RCC 7860 (cell line): ENCODE results near the gene ZFP36L2.
"Not testable (repeated sequence)": the region's sequence is repeated elsewhere in the genome, so short reads cannot be mapped to it uniquely, and the experiment has no call there.

Experiments used
- DNase-seq: peaks from one replicate; pipeline ENCODE4 v3.0.0-alpha.2; 2015; ENCODE audit warnings: low spot score
- FAIRE-seq: peaks from 2 replicates; lab custom pipeline; 2012; peaks lifted over from hg19 to GRCh38; lab: Jason Lieb, UNC

ZFP36L2 gene

GRCh38 chr2:43210125-43210466, 16.3 kb downstream of the ZFP36L2 start:
- FAIRE-seq (no peak), DNase-seq (no peak)

DNA sequence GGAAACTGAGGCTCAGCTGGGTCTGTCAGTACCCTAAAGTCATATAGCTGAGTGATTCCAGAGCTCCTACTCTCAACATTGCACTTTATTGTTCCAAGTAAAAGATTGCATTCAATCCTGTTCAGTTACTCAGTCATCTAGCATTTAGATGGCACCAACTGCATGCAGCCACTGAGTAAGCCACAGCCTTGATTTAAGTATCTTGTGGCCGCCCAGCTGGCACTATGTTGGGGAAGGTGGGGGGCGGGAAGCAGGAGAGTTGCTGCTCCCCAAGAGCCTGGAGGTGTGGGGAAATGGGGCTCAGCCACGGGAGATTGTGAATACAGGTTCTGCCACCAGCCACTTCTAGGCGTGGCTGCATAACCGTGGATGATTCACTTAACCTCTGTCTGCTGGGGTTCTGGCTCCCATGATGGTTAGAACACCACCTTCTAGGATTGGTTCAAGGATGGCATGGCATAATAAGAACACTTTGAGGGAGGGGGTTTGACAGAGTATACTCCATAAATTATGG, 17.1 kb downstream of the ZFP36L2 start:
- no peak for FAIRE-seq
- DNase-seq = no peak

GRCh38 chr2:43207553-43208300, 18.7 kb downstream of the ZFP36L2 start:
- FAIRE-seq = no peak
- no peak for DNase-seq

DNA sequence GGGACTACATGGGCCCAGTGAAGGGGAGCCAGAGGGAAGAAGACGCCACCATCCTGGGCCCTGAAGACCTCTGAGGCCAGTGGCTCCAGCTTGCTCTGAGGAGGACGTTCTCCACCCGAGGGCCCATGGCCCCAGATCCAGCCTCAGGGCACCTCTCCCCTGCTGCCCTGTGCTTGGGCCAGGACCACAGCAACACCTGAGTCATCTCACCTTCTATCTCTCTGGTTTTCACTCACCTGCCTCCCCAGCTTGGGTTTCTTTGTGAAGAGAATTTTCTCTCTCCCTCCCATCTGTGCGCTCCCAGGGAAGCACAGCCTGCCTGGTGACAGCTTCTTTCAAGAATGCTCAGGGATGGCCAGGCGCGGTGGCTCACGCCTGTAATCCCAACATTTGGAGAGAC, 19.8 kb downstream of the ZFP36L2 start:
- DNase-seq = no peak
- no peak for FAIRE-seq

- FAIRE-seq (no peak), DNase-seq (no peak)
These were observed 23.0 kb downstream of the ZFP36L2 start for GRCh38 chr2:43203373-43203772.

DNA sequence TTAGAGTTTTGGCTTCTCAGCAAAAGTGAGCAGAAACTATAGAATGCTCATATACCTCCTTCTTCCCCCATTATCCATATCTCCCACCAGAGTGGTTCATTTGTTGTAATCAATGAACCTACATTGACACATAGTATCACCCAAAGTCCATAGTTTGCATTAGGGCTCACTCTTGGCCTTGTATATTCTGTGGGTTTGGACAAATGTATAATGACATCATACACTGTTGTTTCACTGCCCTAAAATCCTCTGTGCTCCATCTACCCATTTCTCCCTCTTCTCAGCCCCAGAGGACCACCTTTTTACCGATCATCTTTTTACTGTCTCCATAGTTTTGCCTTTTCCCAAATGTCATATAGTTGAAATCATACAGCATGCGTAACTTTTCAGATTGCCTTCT, 24.1 kb downstream of the ZFP36L2 start:
- FAIRE-seq = no peak
- DNase-seq = no peak

GRCh38 chr2:43201497-43201896, 24.9 kb downstream of the ZFP36L2 start:
- DNase-seq (no peak), FAIRE-seq (no peak)

DNA sequence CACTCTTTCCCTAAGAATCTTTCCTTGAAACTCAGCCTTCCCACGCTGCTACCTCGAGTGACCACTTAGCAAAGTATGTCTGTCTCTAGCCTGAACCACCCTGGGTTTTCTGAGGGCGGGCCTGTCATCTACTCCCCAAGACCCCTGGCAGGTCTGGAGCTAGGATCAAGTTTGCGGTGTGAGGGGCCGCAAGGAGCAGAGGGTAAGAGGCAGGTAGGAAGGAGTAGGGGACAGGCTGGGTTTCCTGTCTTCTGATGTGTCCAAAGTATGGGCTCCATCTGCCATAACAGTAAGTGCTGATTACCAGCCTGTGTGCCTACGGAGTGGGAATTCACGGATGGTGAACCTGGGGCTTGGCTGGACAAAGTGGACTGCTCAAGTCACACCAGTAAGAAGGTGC, 25.4 kb downstream of the ZFP36L2 start:
- FAIRE-seq = no peak
- DNase-seq = no peak

GRCh38 chr2:43199492-43200488, 26.6 kb downstream of the ZFP36L2 start:
- FAIRE-seq (no peak), DNase-seq (peak; percentile 57)

DNA sequence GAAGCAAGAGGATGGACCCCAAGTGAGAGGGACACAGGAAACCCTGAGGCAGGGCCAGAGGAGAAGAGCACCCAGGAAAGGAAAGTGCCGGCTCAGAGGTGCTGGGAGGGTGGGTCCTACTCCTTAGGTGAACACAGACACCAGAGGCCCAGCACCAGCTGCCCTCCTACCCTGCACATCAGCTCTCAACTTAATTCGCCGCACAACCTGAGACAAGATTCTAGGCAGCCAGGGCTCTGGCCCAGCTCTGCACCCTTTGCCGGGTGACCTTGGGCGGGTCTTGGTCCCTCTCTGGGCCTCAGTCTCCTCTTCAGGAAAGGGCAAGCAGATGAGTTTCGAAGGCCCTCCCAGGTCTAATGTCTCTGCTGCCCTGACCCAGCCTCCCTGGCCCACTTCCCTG, 28.1 kb downstream of the ZFP36L2 start:
- no peak for DNase-seq
- no peak for FAIRE-seq

DNA sequence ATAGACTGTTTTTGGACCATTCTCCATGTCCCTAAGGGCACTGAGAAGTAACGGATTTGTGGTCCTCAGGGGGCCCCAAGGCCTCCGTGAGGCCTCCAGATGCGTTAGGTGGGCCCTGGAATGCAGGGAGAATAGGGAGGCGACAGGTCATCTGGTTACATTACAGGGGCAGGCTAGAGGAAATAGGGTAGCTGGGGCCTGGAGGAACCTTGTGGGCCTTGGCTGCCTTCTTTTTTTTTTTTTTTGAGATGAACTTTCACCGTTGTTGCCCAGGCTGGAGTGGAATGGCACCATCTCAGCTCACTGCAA, 28.9 kb downstream of the ZFP36L2 start:
- DNase-seq (no peak), FAIRE-seq (no peak)

DNA sequence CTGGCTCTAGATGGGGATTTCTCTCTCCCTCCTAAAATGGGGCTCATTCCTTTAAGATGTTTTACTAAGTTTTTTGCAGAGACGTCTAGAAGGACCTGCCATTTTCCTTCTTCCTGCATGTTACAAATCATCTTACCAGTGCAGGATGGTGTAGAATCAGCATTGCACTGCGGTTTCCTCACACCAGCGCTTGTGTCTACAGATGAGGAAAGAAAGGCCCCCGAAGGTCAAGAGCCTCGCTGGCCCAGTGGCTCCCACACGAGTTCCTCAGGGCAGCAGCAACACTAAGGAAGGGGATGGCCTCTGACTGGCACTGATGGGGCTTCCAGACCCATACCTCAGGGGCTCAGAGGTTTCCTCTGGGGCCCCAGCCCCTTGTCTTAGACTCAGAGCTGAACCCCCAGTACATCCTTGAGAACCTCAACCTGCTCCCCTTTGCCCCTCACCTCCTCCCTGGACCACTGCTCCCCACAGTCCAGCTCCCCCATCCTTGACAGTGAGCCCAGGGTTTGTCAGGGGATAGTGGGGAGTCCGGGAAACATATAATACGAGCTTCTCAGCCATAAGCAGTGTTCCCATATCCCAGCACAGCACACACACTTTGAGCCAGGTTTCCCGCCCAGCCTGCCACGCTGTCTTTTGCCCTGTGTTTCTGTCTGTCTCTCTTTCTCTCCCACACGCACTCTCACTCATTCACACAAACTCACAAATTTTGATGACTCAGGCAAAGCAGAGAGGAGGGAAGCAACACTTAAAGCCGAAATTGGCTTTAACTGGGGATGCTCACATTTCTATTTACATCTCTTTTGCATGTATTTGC, 29.4 kb downstream of the ZFP36L2 start:
- DNase-seq (no peak), FAIRE-seq (no peak)

- peak; percentile 68 for DNase-seq
- FAIRE-seq = peak; percentile 15
These were observed 32.1 kb downstream of the ZFP36L2 start for GRCh38 chr2:43194121-43194869.

GRCh38 chr2:43193652-43194120, 32.7 kb downstream of the ZFP36L2 start:
- DNase-seq = peak; percentile 3
- no peak for FAIRE-seq

DNA sequence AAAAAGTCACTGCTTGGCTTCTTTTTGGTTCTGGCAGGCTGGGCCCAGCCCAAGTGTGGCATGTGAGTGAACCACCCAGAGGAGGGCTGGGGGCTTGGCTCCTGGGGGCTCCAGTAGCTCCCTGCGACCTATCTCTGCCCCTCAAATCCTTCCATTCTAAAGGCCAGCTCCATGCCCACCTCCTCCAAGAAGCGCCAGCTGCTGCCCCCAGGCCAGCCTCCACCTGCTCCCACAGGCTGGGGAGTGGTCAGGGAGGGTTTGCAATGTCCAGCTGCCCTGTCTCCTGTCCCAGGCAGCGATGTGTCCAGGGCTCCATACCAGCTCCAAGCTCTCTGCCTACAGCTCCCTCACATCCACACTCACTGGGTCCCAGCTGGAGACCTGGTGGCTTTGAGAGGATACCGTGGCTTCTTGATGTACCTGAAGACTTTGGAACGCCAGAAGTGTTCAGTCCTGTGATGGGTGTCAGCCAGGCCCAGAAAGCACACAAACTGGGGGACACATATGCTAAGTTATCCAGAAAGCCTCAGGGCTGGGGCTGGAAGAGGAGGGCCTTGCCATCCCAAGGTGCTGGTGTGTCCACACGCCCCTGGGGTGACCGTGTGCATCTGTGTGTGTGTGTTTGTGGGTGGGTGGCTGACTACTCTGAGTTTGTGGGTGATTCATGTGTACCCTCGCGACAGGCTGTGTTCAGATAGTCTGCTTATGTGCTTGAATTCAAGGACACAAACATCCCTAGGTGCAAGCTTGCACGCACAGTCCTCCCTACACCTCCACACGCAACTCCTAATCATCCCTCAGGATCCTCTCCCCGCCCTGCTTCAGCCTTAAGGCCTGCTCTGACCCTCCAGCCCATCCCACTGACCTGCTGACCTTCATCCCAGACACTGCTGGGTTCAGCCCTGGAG, 33.4 kb downstream of the ZFP36L2 start:
- FAIRE-seq (no peak), DNase-seq (no peak)

- no peak for FAIRE-seq
- no peak for DNase-seq
These were observed 34.4 kb downstream of the ZFP36L2 start for GRCh38 chr2:43191947-43192516.

GRCh38 chr2:43190311-43191052, 35.9 kb downstream of the ZFP36L2 start:
- FAIRE-seq = no peak
- DNase-seq = no peak

DNA sequence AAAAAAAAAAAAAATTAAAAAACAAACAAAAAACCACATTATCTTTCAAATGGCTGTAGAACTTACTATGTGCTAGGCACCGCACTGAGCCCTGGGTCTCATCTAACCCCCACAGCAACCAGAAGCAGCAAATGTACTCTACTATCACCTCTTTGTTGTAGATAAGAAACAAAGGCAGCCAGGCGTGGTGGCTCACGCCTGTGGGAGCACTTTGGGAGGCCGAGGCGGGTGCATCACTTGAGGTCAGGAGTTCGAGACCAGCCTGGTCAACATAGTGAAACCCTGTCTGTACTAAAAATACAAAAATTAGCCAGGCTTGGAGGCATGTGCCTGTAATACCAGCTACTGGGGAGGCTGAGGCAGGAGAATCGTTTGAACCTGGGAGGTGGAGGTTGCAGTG, 36.5 kb downstream of the ZFP36L2 start:
- not testable (repeated sequence) for DNase-seq, FAIRE-seq
